ENCODE measurements around the gene SLC22A23. TPM values are rescaled to one million over a fixed set of nuclear protein-coding genes. Genes with fewer than 3 reads are reported as not detected.

Gene SLC22A23
- total RNA-seq, 1 experiment from 2014 or later: 38.2 TPM

GRCh38 chr6:3413592-3413991 is 43.3 kb downstream of the SLC22A23 start:
- H3K4me1 Mint-ChIP-seq: peaks cover 82% of the 10 kb centered on the region
- ATAC-seq: no peak
- H3K27me3 Mint-ChIP-seq (ENCODE audit: low read depth): no peaks in the 10 kb centered on the region
- TF ChIP-seq SP1 (CRISPR knock-in tag; conservative IDR thresholded peaks at IDR 0.05) (no peak), ATF3 (CRISPR knock-in tag; conservative IDR thresholded peaks at IDR 0.05) (no peak), NFATC4 (CRISPR knock-in tag; IDR thresholded peaks at IDR 0.05) (no peak), GTF2I (CRISPR knock-in tag; conservative IDR thresholded peaks at IDR 0.05) (no peak), E2F1 (CRISPR knock-in tag; IDR thresholded peaks at IDR 0.05) (no peak), TP53 (CRISPR knock-in tag; IDR thresholded peaks at IDR 0.05) (no peak), SMAD4 (CRISPR knock-in tag; IDR thresholded peaks at IDR 0.05) (no peak), NFE2L1 (CRISPR knock-in tag; IDR thresholded peaks at IDR 0.05) (no peak), TCF7 (CRISPR knock-in tag; IDR thresholded peaks at IDR 0.05; ENCODE audit: low read depth) (no peak), SOX15 (CRISPR knock-in tag; IDR thresholded peaks at IDR 0.05) (no peak), ELF4 (CRISPR knock-in tag; IDR thresholded peaks at IDR 0.05; ENCODE audit: low read depth) (no peak), ATF2 (CRISPR knock-in tag; IDR thresholded peaks at IDR 0.05; ENCODE audit: borderline replicate concordance, low read depth) (no peak), ZNF416 (CRISPR knock-in tag; IDR thresholded peaks at IDR 0.05) (no peak), ZBTB21 (CRISPR knock-in tag; IDR thresholded peaks at IDR 0.05; ENCODE audit: borderline replicate concordance) (no peak)
- TF ChIP-seq, protein P1, sequence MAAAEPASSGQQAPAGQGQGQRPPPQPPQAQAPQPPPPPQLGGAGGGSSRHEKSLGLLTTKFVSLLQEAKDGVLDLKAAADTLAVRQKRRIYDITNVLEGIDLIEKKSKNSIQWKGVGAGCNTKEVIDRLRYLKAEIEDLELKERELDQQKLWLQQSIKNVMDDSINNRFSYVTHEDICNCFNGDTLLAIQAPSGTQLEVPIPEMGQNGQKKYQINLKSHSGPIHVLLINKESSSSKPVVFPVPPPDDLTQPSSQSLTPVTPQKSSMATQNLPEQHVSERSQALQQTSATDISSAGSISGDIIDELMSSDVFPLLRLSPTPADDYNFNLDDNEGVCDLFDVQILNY (CRISPR knock-in tag; IDR thresholded peaks at IDR 0.05): no peak
- TF ChIP-seq, protein P2, sequence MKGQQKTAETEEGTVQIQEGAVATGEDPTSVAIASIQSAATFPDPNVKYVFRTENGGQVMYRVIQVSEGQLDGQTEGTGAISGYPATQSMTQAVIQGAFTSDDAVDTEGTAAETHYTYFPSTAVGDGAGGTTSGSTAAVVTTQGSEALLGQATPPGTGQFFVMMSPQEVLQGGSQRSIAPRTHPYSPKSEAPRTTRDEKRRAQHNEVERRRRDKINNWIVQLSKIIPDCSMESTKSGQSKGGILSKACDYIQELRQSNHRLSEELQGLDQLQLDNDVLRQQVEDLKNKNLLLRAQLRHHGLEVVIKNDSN (CRISPR knock-in tag; IDR thresholded peaks at IDR 0.05): no peak
- no peak overlapping the region; the same call in 1 of the 2 replicates for H3K27ac Mint-ChIP-seq
- CTCF ChIA-PET: interaction anchor here (1.0 kb wide), 1 partner anchor 10 kb away, joined by 4 read pairs; no protein-coding TSS in a partner anchor
- peaks cover 11% of the 10 kb centered on the region for H3K9me3 Mint-ChIP-seq
- H3K36me3 Mint-ChIP-seq: peaks cover 26% of the 10 kb centered on the region
- POLR2A ChIA-PET: no interaction called here
- H3K4me3 Mint-ChIP-seq: no peak overlapping the region
- no peak for DNase-seq (ENCODE audit: low spot score)

DNA sequence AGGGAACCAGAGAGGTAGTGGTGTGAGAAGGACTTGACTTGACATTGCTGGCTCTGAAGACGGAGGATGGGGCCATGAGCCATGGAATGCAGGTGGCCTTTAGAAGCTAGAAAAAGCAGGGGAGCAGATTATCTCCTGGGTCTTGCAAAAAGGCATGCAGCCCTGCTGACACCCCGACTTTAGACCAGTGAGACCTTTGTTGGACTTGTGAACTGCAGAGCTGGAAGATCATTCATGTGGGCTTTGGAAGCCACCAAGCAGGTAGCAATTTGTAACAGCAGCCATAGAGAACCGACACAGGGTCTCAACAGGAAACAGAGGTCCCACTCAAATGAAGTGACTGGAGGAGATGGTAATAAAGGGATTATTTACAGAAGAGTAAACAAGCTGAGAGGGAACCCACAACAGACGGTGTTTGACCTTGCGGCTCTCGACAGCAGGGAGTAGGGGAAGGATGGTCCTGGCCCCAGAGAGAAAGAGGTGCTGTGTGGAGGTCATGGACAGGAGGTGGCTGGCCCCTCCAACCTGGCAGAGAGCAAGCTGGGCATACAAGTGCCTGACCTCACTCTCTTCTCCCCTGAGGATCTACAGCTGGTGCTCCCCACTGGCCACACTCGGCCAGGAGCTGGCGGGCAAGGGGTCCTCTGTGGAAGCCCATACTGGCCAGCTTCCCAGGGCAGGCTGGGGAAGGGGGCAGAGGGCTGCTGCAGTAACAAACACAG is 43.9 kb downstream of the SLC22A23 start:
- no peak for ATAC-seq
- no peak for DNase-seq (ENCODE audit: low spot score)
- POLR2A ChIA-PET: no interaction called here
- CTCF ChIA-PET: interaction anchor here (1.0 kb wide), 1 partner anchor 9 kb away, joined by 4 read pairs; no protein-coding TSS in a partner anchor
- no peak overlapping the region for H3K27ac Mint-ChIP-seq
- H3K9me3 Mint-ChIP-seq: peaks cover 11% of the 10 kb centered on the region
- peaks cover 30% of the 10 kb centered on the region for H3K36me3 Mint-ChIP-seq
- H3K27me3 Mint-ChIP-seq (ENCODE audit: low read depth): no peaks in the 10 kb centered on the region
- no peak overlapping the region for H3K4me3 Mint-ChIP-seq
- H3K4me1 Mint-ChIP-seq: peaks cover 81% of the 10 kb centered on the region
- TF ChIP-seq ZNF121 (CRISPR knock-in tag; IDR thresholded peaks at IDR 0.05) (no peak), SMAD4 (CRISPR knock-in tag; IDR thresholded peaks at IDR 0.05) (0 out of 2 replicates have a peak, but pooled peaks have one; percentile 45)
